GM21737 (cell line): Measurements from ENCODE around the gene LAIR1.
"Not testable (repeated sequence)": the region's sequence is repeated elsewhere in the genome, so short reads cannot be mapped to it uniquely, and the experiment has no call there.

Experiments
- ATAC-seq: cut with Tn5 transposase; IDR thresholded peaks from one replicate; pipeline ENCODE4 v1.9.1; 2021; ENCODE audit warnings: mild to moderate bottlenecking, moderate library complexity; ENCODE audit not compliant: unreplicated experiment

LAIR1 gene

GRCh38 chr19:54343868-54344267, 20.9 kb downstream of the LAIR1 start:
- ATAC-seq, result no peak

GRCh38 chr19:54341295-54341694, 23.4 kb downstream of the LAIR1 start:
- ATAC-seq, result no peak

- no peak for ATAC-seq
Measured at GRCh38 chr19:54339646-54340358, 24.9 kb downstream of the LAIR1 start.

GRCh38 chr19:54338521-54338920, 26.2 kb downstream of the LAIR1 start:
- ATAC-seq, result no peak

- ATAC-seq, result no peak
Measured at GRCh38 chr19:54337858-54338230, 26.9 kb downstream of the LAIR1 start.

GRCh38 chr19:54336893-54337857, 27.6 kb downstream of the LAIR1 start:
- ATAC-seq, result no peak

- no peak for ATAC-seq
Measured at GRCh38 chr19:54335979-54336892, 28.5 kb downstream of the LAIR1 start.

GRCh38 chr19:54335164-54335563, 29.6 kb downstream of the LAIR1 start:
- ATAC-seq, result no peak

GRCh38 chr19:54333586-54334298, 31.0 kb downstream of the LAIR1 start:
- ATAC-seq, result no peak

GRCh38 chr19:54332149-54332548, 32.6 kb downstream of the LAIR1 start:
- ATAC-seq, result no peak

GRCh38 chr19:54331626-54332025, 33.1 kb downstream of the LAIR1 start:
- no peak for ATAC-seq

- no peak for ATAC-seq
Measured at GRCh38 chr19:54329476-54330165, 35.1 kb downstream of the LAIR1 start.

- not testable (repeated sequence) for ATAC-seq
Measured at GRCh38 chr19:54328781-54329180, 36.0 kb downstream of the LAIR1 start.

- no peak for ATAC-seq
Measured at GRCh38 chr19:54325631-54326030, 39.1 kb downstream of the LAIR1 start.

GRCh38 chr19:54325194-54325621, 39.5 kb downstream of the LAIR1 start:
- ATAC-seq, result no peak

- no peak for ATAC-seq
Measured at GRCh38 chr19:54324071-54324470, 40.7 kb downstream of the LAIR1 start.

- ATAC-seq, result not testable (repeated sequence)
Measured at GRCh38 chr19:54322934-54323333, 41.8 kb downstream of the LAIR1 start.

GRCh38 chr19:54322295-54322694, 42.4 kb downstream of the LAIR1 start:
- ATAC-seq, result not testable (repeated sequence)

- no peak for ATAC-seq
Measured at GRCh38 chr19:54319892-54320670, 44.6 kb downstream of the LAIR1 start.
